ENCODE results near the gene EMP1.

The EMP1 gene

DNA sequence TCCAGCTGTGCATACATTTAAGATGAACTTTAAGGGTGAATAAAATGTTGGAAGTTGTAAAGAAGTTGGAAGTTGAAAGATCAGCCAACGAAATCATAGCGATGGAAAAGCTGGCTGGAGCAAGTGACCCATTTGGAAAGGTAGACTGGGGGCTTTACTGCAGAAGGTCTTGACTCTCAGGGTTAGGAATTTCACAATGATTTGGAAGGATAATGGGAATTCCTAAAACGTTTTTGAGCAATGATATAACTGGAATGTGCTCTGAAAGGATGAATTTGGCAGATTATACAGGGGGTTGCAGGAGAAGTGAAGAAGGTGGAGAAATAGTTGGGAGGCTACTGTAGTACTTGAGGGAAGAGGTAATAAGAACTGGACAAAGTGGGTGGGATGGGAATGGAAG, 27.4 kb downstream of the EMP1 start:
- DNase-seq: no peak

GRCh38 chr12:13227191-13227590, 30.7 kb downstream of the EMP1 start:
- DNase-seq: no peak

- no peak for DNase-seq
Observed at GRCh38 chr12:13228579-13228978, 32.1 kb downstream of the EMP1 start.

DNA sequence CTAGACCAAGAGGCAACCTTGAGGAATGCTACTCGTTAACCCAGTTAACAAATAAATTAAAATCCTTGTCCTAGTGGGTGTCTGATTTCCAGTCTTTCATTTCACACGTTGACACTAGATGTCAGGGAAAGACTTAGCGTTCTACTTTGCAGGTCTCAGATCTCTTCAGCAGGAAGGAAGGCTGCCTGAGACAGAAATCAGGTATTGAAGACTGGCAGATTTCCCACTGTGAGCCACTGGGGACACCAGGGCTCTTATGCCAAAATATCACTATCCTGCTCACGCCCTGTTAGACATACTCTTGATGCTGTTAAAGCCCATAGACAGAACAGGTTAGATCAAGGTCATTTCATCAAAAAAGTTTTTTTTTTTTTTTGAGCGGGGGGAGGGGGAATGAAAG, 33.0 kb downstream of the EMP1 start:
- DNase-seq: no peak

DNA sequence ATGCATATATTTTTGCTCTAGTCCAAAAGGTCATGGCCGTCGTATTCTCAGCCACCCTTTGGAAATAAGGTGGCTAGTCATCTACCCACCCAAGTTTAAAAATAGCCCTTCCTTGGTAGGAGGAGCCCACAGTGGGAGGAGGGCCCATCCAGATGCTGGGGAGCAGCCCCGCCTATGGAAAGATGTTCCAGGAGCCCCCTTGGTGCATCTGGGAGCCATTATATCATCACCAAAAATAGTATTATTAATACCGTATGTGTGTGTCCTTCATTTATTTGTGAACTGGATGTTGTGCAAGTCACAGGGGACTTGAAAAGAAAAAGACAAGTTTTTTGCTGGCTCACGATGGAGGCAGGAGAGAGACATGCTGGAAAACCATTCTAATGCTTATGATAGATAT, 34.0 kb downstream of the EMP1 start:
- DNase-seq: no peak

DNA sequence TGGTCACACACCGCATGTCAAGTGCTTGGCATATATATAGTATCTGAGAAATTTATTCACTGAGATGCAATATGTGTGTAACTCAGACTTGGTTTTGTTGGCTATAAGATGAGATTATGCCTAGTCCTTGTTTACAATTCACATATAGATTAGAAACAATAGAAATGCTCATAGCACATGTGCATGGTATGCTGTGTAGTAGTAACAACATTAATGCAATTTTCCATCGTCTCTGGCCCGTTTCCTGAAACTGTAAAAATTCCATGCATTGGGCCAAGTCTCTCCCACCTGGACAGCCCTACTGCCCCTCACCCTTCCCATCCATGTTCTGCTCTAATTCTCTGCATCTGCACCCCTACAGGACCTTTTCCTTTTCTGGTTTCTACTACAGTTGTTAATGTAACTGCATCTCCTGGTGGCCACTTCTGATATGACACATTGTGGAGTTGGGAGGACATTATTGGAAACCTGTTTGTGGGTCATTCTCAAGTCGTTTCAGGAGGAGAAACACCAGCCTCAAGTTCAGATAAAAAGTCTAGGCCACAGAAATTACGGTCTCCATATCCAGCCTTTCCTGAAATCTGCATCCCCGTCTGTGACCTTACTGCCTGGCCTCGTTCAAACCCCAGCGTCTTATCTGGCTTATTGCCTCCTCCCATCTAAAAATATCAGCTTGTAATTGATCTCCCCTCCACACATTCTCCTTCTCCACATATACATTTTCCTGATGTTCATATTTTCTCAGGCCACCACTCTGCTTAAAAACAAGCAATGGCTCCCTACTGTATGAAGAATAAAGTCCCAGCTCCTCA, 37.5 kb downstream of the EMP1 start:
- peak; percentile 17 to 40 for DNase-seq

DNA sequence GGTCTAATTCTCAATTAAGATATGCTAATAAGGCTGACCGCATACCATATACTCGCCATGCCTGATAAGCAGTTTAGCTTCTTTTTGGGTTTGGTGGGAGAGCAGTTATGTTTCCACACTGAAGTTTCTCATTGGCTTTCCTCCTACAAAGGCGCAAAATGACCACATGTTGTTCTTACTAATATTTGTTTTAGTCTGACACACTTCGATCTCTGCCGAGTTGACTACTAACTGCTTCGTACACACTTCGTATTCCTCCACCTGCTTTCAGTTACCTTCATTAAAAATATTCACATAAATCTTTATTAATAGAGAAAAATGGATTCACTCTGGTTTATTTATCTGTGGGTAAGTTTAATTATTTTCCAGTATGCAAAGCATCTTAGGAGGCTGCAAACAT, 41.7 kb downstream of the EMP1 start:
- DNase-seq: no peak

GRCh38 chr12:13241833-13242488, 45.4 kb downstream of the EMP1 start:
- DNase-seq: no peak

DNA sequence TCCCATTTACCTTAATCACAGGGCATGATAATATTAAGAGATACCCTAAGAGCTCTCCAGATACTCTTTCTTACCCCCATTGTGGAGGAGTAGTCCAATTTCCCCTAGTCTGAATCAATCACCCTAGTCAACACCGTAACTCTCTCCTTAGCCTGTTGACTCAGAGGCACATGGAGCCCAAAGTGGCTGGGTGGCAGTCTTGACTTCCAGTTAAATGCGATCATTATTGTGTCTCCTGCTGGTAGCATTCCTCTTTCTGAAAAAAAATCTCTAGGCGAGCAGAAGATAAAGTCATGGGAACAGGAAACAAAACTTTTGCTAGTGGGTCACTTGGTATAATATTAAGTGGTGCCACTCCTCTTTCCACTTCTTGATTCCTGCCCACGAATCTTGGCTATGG, 46.4 kb downstream of the EMP1 start:
- DNase-seq: no peak

DNA sequence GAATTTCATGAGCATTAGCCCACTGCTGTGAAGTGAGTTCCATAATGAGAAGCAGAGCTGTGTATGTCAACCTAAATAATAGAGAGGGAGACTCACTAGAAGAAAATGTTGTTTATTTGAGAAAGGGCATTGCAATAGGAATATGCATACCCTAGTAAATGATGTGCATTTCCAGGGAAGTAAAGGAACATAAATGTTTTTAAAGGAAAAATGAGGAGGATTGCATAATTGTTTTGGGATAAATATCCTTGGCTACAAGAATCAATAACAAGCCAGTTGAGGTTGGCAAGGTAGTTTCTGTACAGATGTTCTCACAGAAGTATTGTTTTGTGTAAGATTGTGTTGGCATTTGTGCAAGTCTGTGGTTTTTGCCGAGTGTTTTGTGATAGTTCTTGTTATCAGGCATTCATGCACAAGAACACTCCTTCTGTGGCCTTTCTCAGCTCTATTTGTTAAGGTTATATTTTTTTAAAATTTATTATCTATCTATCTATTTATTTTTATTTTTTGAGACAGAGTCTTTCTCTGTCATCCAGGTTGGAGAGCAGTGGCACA, 47.1 kb downstream of the EMP1 start:
- DNase-seq: no peak

DNA sequence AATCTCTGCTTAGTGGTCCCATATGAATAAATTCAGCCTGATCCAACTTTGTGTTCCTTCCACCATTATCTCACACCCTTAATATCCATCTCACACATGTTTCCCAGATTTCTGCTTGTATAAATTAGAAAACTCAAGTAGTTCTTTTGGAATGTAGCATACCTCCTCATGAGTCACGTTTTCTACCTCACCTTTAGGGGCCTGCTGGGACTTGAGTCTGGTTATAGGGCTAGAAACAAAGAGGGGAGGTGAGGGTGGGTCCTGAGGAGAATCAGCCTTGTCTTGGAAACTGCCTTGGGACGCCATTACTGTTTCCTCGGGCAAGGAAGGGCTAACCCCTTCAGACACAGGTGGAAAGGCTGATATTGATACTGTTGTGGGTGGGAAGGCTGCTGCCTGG, 51.1 kb downstream of the EMP1 start:
- no peak for DNase-seq

GRCh38 chr12:13248964-13249363, 52.4 kb downstream of the EMP1 start:
- DNase-seq: no peak

- no peak for DNase-seq
Observed at GRCh38 chr12:13250416-13250815, 53.9 kb downstream of the EMP1 start.

DNA sequence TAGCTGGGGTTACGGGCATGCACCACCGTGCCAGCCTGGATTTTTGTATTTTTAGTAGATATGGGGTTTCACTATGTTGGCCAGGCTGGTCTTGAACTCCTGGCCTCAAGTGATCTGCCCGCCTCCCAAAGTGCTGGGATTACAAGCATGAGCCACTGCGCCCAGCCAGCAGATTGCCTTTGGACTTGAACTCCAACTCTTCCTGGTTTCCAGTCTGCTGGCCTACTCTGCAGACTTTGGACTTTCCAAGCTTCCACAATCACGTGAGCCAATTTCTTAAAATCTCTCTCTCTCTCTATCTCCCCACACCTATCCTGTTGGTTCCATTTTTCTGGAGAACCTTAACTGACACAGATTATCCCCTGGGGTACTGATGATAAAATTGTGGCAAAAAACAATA, 55.0 kb downstream of the EMP1 start:
- no peak for DNase-seq

DNA sequence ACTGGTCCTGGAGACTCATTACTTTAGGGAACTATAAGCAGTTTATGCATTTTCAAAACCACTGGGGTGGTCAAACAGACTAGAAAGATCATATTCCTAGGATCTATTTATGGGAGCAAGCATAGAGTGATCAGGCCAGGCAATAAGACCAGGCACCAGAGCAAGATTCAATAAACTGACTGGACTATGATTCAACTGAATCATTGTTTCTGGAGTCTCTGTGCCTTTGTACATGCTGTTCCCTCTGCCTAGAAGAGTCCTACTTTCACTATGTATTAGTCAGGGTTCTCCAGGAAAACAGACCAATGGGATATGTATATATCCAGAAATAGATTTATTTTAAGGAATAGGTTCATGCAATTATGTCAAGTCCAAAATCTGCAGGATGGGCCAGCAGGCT, 55.5 kb downstream of the EMP1 start:
- DNase-seq: no peak

- DNase-seq: no peak
Observed at GRCh38 chr12:13252616-13253015, 56.1 kb downstream of the EMP1 start.

DNA sequence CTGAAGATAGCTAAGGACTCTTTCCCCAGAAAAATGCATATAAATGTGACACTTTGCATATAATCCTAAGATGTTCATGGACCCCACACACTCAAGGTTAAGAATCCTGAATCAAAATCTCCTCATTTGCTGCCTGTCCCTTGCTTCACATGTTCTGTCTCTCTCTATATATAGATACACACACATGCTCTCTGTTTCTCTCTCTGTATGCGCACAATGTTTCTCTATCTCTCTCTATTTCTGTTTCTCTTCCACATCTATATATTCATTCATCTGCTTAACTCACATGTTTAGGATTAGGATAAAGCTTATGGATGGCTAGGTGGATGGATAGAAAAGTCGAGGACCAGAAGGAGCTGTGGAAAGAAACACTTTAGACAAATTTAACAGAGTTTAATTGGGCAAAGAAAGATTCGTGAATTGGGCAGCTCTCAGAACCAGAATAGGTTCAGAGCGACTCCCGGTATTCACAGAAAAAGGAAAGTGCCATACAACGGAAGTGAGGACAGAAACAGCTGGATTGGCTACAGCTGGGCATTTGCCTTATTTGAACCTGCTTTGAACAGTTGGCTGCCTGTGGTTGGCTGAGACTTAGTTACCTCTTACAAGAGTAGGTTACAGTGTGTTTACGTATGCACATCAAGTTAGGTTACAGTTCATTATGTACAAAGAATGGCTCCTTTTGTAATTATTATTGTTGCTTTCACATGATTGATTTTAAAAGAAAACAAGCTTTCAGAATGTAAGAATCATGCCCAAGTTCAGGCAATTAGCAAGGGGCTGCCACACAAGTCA, 57.6 kb downstream of the EMP1 start:
- no peak for DNase-seq

DNA sequence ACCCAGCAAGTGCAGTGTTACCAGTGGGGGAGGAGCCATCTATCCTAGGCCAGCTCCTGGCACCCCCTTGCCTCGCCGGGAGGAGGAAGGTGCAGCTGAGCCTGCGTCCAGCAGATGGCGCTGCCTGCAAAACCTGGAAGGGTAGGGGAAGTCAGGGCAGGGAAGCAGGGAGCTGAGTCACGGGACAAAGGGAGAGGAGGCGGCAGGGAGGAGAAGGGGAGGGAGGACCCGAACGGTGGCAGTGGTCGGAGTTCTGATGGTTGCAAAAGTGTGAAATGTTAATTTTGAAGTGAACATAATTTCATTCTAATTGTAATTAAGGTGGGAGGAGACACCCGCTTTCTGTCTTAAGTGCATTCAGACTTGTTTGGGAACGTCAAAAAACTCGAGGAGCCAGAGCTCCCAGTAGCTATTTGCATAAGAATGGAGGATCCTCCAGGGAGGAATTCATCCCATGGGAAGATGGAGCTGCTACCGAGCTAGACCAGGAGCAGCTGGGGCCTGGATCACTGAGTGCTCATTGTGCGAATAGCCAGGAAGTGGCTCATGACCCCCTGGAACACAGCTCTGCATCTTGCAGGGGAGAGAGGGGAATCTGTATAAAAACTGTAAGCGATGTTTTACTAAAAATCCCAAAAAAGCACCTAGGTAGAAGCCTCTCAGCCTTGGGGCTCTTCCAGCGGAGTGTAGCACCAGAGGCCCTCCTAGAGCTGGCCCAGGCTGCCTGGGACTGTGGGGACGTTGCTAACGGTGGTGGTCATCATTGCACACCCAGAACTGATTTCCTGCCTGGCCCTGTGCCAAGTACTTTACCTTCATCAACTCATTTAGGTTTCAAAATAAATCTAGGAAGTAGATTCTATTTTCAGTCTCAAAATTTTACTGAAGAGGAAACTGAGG, 59.5 kb downstream of the EMP1 start:
- DNase-seq: peak; percentile 88 to 92

DNA sequence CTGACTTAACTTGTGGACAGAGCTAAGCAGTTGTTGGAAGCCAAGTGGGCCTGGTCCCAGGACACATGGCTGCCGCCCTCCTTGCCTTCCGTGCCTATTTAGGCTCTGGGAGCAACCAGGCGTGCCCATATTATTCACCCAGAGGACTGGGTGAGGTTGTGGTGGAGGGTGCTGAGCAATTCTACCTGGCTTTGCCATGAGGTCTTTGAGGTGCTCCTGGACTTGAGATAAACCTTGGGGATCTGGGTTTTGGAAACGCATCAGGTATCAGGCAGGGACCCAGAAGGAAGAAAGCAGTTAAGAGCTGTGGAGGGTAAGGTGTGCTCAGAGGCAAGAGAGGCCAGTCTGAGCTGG, 60.1 kb downstream of the EMP1 start:
- no peak for DNase-seq

DNA sequence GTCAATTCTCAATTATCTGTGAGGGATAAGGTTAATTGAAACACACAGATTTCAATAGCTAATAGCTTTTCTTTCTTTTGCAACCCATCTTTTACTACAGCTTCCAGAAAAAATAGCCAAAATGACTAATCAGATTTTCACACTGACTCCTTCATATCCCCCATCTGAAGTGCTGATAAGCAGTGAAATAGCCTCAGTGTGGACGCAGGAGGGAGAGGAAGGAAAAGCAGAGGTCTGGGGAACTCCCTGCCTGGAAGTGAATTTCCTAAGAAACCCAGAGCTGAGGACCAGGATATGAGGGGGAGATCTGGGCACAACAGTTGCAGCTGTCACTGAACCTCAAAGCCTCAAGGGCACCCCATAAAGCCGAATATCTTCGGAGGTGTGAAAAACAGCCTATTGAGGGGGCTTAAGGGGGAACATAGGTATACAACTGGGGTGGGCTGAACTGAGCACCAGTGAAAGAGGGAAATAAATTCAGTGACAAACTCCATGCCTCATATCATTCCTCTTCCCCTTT, 60.9 kb downstream of the EMP1 start:
- no peak for DNase-seq

- DNase-seq: no peak
Observed at GRCh38 chr12:13258197-13258596, 61.7 kb downstream of the EMP1 start.

- DNase-seq: no peak
Observed at GRCh38 chr12:13258717-13259119, 62.2 kb downstream of the EMP1 start.

All from activated CD4-positive, alpha-beta T cell treated with anti-CD3 and anti-CD28 coated beads, Interleukin-2, amount 50 U/mL, for 48 hours (primary cell).